Measurements from ENCODE around the gene CAV1. TPM values are rescaled to one million over a fixed set of nuclear protein-coding genes. Genes with fewer than 3 reads are reported as not detected.

CAV1 gene
- polyA plus RNA-seq, 1 donor from 2014 or later: not detected

DNA sequence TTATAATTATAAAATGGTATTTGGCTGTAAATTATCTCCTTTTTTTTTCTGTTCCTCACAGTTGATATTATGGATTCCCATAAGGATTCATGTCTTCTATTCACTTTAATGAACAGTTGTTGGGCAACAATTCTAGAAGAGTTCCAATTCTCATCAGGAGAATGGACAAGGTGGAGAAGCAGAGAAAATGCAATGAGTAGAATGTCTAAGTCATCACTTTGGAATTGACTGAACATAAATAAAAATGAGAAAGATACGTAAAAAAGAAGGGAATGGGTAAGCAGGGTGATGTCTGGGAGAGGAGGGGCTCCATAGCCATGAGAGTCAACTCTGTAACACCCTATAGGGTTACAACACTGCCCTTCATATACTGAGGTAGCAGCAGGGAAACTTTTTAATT is 27.1 kb upstream of the CAV1 start:
- Histone ChIP-seq H3K27me3 (ENCODE audit: insufficient read depth, low read depth, low read length) (peaks cover 37% of the 10 kb centered on the region), H3K9me2 (ENCODE audit: insufficient read depth, low read length) (no peaks in the 10 kb centered on the region), H2AFZ (ENCODE audit: low read depth, low read length) (no peak overlapping the region), H3K36me3 (ENCODE audit: insufficient read depth, low read length) (no peaks in the 10 kb centered on the region), H3K79me2 (replicated peaks; ENCODE audit: insufficient read depth, low read length) (no peaks in the 10 kb centered on the region), H3K9me3 (ENCODE audit: low read length) (no peaks in the 10 kb centered on the region), H3K4me3 (ENCODE audit: low read length) (no peak overlapping the region), H3F3A (ENCODE audit: insufficient read depth, low read length, poor library complexity, severe bottlenecking) (no peaks in the 10 kb centered on the region), H3K9ac (ENCODE audit: low read length) (no peak overlapping the region), H4K20me1 (ENCODE audit: insufficient read depth) (no peaks in the 10 kb centered on the region), H3K27ac (ENCODE audit: low read length) (no peak overlapping the region), H3K4me2 (ENCODE audit: low read length) (no peak overlapping the region)
- TF ChIP-seq MXI1 (conservative IDR thresholded peaks at IDR 0.05; ENCODE audit: poor library complexity, severe bottlenecking): no peak
- TF ChIP-seq POLR2AphosphoS5 (IDR thresholded peaks at IDR 0.05): no peak

DNA sequence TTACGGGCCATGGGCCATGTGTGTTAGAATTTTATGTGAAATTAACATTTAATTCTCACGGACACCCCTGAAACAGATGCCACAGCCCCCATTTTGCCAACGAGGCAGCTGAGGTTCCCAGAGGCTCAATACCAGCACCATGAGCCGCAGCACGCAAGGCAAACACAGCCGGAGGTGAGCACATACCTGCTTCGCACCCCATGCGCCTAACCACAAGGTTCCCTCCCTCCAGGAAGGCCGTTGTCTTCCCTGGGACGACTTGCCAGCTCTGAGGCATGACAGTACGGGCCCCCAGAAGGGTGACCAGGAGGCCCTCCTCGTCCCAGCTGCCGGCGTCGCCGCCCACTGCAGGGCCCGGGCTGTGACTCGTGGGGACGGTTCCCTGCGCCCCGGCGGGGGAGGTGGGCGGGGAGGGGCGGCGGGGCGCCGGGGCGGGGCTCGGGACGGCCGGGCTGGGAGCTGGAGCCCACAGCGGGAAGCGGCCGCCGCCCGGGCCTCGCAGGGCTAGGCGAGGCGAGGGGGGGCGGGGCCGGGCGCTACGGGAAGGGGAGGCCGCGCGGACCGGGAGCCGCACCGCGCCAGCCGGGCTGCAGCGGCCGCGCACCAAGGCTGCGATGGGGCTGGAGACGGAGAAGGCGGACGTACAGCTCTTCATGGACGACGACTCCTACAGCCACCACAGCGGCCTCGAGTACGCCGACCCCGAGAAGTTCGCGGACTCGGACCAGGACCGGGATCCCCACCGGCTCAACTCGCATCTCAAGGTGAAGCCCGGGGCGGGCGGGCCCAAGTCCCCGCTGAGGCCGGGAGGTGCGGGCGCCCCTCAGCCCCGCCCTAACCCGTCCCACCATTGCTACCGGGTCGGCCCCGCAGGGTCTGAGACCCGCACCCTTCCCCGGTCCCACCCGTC is 25.4 kb upstream of the CAV1 start, which contains the start of gene CAV2:
Gene CAV2 (plus strand): TSS at position 571 of the 910 bp plus-strand sequence. CDS start 44 bp downstream, at position 615.
- Histone ChIP-seq H3K27me3 (ENCODE audit: insufficient read depth, low read depth, low read length) (peaks cover 37% of the 10 kb centered on the region), H3K4me2 (ENCODE audit: low read length) (no peak within 1 kb of the TSS), H3F3A (ENCODE audit: insufficient read depth, low read length, poor library complexity, severe bottlenecking) (no peaks in the 10 kb centered on the region), H4K20me1 (ENCODE audit: insufficient read depth) (no peaks in the 10 kb centered on the region), H3K9me2 (ENCODE audit: insufficient read depth, low read length) (no peaks in the 10 kb centered on the region), H3K36me3 (ENCODE audit: insufficient read depth, low read length) (no peaks in the 10 kb centered on the region), H3K9ac (ENCODE audit: low read length) (peak within 1 kb of the TSS; percentile 15), H3K27ac (ENCODE audit: low read length) (no peak within 1 kb of the TSS), H3K4me3 (ENCODE audit: low read length) (peak within 1 kb of the TSS; percentile 68), H3K9me3 (ENCODE audit: low read length) (no peaks in the 10 kb centered on the region), H2AFZ (ENCODE audit: low read depth, low read length) (no peak within 1 kb of the TSS), H3K79me2 (replicated peaks; ENCODE audit: insufficient read depth, low read length) (no peaks in the 10 kb centered on the region)
- TF ChIP-seq, protein P1, sequence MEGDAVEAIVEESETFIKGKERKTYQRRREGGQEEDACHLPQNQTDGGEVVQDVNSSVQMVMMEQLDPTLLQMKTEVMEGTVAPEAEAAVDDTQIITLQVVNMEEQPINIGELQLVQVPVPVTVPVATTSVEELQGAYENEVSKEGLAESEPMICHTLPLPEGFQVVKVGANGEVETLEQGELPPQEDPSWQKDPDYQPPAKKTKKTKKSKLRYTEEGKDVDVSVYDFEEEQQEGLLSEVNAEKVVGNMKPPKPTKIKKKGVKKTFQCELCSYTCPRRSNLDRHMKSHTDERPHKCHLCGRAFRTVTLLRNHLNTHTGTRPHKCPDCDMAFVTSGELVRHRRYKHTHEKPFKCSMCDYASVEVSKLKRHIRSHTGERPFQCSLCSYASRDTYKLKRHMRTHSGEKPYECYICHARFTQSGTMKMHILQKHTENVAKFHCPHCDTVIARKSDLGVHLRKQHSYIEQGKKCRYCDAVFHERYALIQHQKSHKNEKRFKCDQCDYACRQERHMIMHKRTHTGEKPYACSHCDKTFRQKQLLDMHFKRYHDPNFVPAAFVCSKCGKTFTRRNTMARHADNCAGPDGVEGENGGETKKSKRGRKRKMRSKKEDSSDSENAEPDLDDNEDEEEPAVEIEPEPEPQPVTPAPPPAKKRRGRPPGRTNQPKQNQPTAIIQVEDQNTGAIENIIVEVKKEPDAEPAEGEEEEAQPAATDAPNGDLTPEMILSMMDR (IDR thresholded peaks at IDR 0.05; ENCODE audit: poor library complexity, severe bottlenecking): no peak

DNA sequence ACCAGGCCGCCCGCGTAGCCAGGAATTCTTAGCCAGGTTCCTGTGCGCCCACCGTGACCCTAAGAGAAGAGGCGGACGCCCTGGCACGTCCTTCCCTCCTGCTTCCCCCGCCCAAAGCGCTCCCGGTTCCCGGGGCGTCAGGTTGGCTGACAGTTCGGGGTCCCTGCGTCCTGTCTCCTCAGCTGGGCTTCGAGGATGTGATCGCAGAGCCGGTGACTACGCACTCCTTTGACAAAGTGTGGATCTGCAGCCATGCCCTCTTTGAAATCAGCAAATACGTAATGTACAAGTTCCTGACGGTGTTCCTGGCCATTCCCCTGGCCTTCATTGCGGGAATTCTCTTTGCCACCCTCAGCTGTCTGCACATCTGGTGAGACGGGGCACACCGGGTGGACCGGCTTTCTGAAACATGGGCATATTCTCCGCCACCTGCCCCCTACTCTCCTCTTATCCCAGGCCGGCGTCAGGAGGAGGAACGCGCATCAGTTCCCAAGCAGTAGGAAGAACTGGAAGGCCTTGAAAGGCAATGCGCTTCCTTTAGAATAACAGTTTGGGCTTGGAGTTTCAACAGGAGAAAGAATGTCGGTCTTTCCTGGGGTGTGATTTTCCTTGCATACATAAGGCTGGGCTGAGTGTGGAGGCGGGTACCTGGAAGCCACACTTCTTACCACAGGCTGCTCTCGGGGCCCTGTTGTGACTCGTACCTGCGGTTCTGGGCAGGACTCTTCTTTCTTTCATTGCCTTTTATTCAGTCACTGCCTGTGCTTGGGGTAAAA is 24.6 kb upstream of the CAV1 start:
- H3K79me2 ChIP-seq (replicated peaks; ENCODE audit: insufficient read depth, low read length): no peaks in the 10 kb centered on the region
- no peaks in the 10 kb centered on the region for H4K20me1 ChIP-seq (ENCODE audit: insufficient read depth)
- peaks cover 37% of the 10 kb centered on the region for H3K27me3 ChIP-seq (ENCODE audit: insufficient read depth, low read depth, low read length)
- no peaks in the 10 kb centered on the region for H3K36me3 ChIP-seq (ENCODE audit: insufficient read depth, low read length)
- peak overlapping the region; percentile 15 for H3K9ac ChIP-seq (ENCODE audit: low read length)
- no peak overlapping the region for H2AFZ ChIP-seq (ENCODE audit: low read depth, low read length)
- TF ChIP-seq, protein P2, sequence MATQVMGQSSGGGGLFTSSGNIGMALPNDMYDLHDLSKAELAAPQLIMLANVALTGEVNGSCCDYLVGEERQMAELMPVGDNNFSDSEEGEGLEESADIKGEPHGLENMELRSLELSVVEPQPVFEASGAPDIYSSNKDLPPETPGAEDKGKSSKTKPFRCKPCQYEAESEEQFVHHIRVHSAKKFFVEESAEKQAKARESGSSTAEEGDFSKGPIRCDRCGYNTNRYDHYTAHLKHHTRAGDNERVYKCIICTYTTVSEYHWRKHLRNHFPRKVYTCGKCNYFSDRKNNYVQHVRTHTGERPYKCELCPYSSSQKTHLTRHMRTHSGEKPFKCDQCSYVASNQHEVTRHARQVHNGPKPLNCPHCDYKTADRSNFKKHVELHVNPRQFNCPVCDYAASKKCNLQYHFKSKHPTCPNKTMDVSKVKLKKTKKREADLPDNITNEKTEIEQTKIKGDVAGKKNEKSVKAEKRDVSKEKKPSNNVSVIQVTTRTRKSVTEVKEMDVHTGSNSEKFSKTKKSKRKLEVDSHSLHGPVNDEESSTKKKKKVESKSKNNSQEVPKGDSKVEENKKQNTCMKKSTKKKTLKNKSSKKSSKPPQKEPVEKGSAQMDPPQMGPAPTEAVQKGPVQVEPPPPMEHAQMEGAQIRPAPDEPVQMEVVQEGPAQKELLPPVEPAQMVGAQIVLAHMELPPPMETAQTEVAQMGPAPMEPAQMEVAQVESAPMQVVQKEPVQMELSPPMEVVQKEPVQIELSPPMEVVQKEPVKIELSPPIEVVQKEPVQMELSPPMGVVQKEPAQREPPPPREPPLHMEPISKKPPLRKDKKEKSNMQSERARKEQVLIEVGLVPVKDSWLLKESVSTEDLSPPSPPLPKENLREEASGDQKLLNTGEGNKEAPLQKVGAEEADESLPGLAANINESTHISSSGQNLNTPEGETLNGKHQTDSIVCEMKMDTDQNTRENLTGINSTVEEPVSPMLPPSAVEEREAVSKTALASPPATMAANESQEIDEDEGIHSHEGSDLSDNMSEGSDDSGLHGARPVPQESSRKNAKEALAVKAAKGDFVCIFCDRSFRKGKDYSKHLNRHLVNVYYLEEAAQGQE (IDR thresholded peaks at IDR 0.05; ENCODE audit: borderline replicate concordance): no peak
- no peak for TF ChIP-seq MXI1 (conservative IDR thresholded peaks at IDR 0.05; ENCODE audit: poor library complexity, severe bottlenecking)
- H3K9me2 ChIP-seq (ENCODE audit: insufficient read depth, low read length): no peaks in the 10 kb centered on the region
- H3K4me3 ChIP-seq (ENCODE audit: low read length): peak overlapping the region; percentile 68
- no peaks in the 10 kb centered on the region for H3F3A ChIP-seq (ENCODE audit: insufficient read depth, low read length, poor library complexity, severe bottlenecking)
- H3K9me3 ChIP-seq (ENCODE audit: low read length): no peaks in the 10 kb centered on the region
- H3K4me2 ChIP-seq (ENCODE audit: low read length): no peak overlapping the region
- H3K27ac ChIP-seq (ENCODE audit: low read length): no peak overlapping the region
